Measurements from ENCODE around the gene SCRN2. TPM values are rescaled to one million over a fixed set of nuclear protein-coding genes. Genes with fewer than 3 reads are reported as not detected.

SCRN2 gene
- total RNA-seq, 2 experiments from 2014 or later, result 21.0 to 23.8 TPM

GRCh38 chr17:47846716-47847340 is 5.8 kb upstream of the SCRN2 start:
- DNase-seq (no peak), ATAC-seq (no peak)
- no peak overlapping the region for H3K27ac Mint-ChIP-seq
- H3K9me3 Mint-ChIP-seq, result no peaks in the 10 kb centered on the region
- TF ChIP-seq CTCF (IDR thresholded peaks at IDR 0.05), result no peak
- no peak overlapping the region for H3K4me3 Mint-ChIP-seq
- H3K36me3 Mint-ChIP-seq (ENCODE audit: low read depth), result no peaks in the 10 kb centered on the region
- H3K27me3 Mint-ChIP-seq, result peaks cover 55% of the 10 kb centered on the region
- peaks cover 14% of the 10 kb centered on the region for H3K4me1 Mint-ChIP-seq (ENCODE audit: low read depth)
- ChIA-PET POLR2A (interaction anchor here (0.7 to 1.6 kb wide), 6 partner anchors 9 to 49 kb away, joined by 3 to 7 read pairs (median 4); partner anchors contain the start of genes LRRC46, MRPL10 and SP2), CTCF (interaction anchor here (0.8 to 20.8 kb wide), 15 partner anchors 10 to 148 kb away, joined by 3 to 586 read pairs (median 5); partner anchors contain the start of genes CDK5RAP3, MRPL10, PNPO and SP2)
- intact Hi-C loops (cut with micrococcal nuclease), result no loop called here

GRCh38 chr17:47845716-47846075 is 4.6 kb upstream of the SCRN2 start:
- no peak overlapping the region for H3K27ac Mint-ChIP-seq
- H3K36me3 Mint-ChIP-seq (ENCODE audit: low read depth), result no peaks in the 10 kb centered on the region
- peaks cover 19% of the 10 kb centered on the region for H3K4me1 Mint-ChIP-seq (ENCODE audit: low read depth)
- TF ChIP-seq CTCF (IDR thresholded peaks at IDR 0.05), result no peak
- no peaks in the 10 kb centered on the region for H3K9me3 Mint-ChIP-seq
- no peak overlapping the region for H3K4me3 Mint-ChIP-seq
- no peak for DNase-seq
- POLR2A ChIA-PET, result interaction anchor here (1.5 to 2.0 kb wide), 3 partner anchors 9 to 50 kb away, joined by 4 to 7 read pairs (median 6); partner anchors contain the start of genes LRRC46, MRPL10 and SP2
- CTCF ChIA-PET, result interaction anchor here (1.0 to 20.8 kb wide), 4 partner anchors 11 to 103 kb away, joined by 3 to 586 read pairs (median 14); partner anchors contain the start of gene SP2
- H3K27me3 Mint-ChIP-seq, result peaks cover 52% of the 10 kb centered on the region
- intact Hi-C loops (cut with micrococcal nuclease), result no loop called here
- no peak for ATAC-seq

- H3K36me3 Mint-ChIP-seq (ENCODE audit: low read depth), result no peaks in the 10 kb centered on the region
- peaks cover 47% of the 10 kb centered on the region for H3K27me3 Mint-ChIP-seq
- H3K9me3 Mint-ChIP-seq, result no peaks in the 10 kb centered on the region
- H3K4me1 Mint-ChIP-seq (ENCODE audit: low read depth), result peaks cover 22% of the 10 kb centered on the region
- no peak overlapping the region for H3K4me3 Mint-ChIP-seq
- H3K27ac Mint-ChIP-seq, result no peak overlapping the region
- ChIA-PET POLR2A (interaction anchor here (0.6 to 2.2 kb wide), 5 partner anchors 8 to 556 kb away, joined by 3 to 7 read pairs (median 6); partner anchors contain the start of genes LRRC46, MRPL10 and SP2), CTCF (interaction anchor here (1.0 to 20.8 kb wide), 6 partner anchors 11 to 126 kb away, joined by 3 to 586 read pairs (median 6); partner anchors contain the start of genes CDK5RAP3 and SP2)
- TF ChIP-seq CTCF (IDR thresholded peaks at IDR 0.05), result peak; percentile 34
- ATAC-seq, result no peak
- intact Hi-C loops (cut with micrococcal nuclease), result no loop called here
- DNase-seq, result no peak
These were observed 4.0 kb upstream of the SCRN2 start for GRCh38 chr17:47844814-47845715.

- ATAC-seq (no peak), DNase-seq (no peak)
- Mint-ChIP-seq H3K36me3 (ENCODE audit: low read depth) (no peaks in the 10 kb centered on the region), H3K4me1 (ENCODE audit: low read depth) (peaks cover 25% of the 10 kb centered on the region), H3K9me3 (no peaks in the 10 kb centered on the region), H3K27ac (no peak overlapping the region), H3K27me3 (peaks cover 40% of the 10 kb centered on the region), H3K4me3 (no peak overlapping the region)
- intact Hi-C loops (cut with micrococcal nuclease), result no loop called here
- CTCF ChIA-PET, result interaction anchor here (1.4 to 20.8 kb wide), 3 partner anchors 28 to 127 kb away, joined by 4 to 586 read pairs (median 7); partner anchors contain the start of genes CDK5RAP3 and SP2
- POLR2A ChIA-PET, result interaction anchor here (0.6 to 2.2 kb wide), 3 partner anchors 49 to 556 kb away, joined by 3 to 7 read pairs (median 6); partner anchors contain the start of gene SP2
- no peak for TF ChIP-seq CTCF (IDR thresholded peaks at IDR 0.05)
These were observed 3.2 kb upstream of the SCRN2 start for GRCh38 chr17:47844227-47844626.

Data from activated CD8-positive, alpha-beta T cell treated with anti-CD3 and anti-CD28 coated beads for 36 hours (primary cell).